Activated CD4-positive, alpha-beta T cell treated with anti-CD3 and anti-CD28 coated beads for 24 hours (primary cell): ENCODE results near the gene UBE3D.

Experiments used
- DNase-seq, 2 donors: peaks; one replicate each; pipeline ENCODE4 v3.0.0-alpha.2; 2020; ENCODE audit warnings: low read depth in 2 of 2

The UBE3D gene, protein sequence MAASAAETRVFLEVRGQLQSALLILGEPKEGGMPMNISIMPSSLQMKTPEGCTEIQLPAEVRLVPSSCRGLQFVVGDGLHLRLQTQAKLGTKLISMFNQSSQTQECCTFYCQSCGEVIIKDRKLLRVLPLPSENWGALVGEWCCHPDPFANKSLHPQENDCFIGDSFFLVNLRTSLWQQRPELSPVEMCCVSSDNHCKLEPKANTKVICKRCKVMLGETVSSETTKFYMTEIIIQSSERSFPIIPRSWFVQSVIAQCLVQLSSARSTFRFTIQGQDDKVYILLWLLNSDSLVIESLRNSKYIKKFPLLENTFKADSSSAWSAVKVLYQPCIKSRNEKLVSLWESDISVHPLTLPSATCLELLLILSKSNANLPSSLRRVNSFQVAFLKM

DNA sequence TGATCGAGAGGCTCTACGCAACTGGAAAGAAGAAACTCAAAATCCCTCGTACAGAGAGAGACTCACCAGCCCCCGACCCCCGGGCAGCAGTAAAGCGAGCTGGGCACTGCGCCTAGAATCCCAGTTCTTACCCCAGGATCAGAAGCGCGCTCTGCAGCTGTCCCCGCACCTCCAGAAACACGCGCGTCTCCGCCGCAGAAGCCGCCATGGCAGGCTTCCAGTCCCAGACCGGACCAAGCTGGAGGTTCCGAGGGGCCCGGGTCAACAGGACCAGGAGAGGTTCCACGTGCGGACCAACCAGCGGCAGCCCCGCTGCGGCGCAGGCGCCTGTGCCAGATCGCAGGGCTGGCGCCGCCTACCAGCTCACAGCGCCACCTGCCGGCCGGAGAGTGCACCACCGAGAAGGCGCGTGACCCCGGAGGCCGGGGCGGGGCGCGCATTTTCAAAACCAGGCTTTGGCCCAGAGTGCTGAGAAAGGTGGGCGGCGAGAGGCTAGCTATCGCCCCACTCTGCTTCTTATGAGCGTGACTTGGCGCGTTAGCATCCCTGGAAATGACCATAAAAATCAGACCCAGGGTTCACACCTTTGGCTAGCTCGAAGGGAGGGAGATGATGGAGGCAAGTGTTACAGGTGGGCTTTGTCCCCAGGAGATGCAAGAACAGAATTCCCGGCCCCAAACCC, at the start of gene UBE3D:
UBE3D (minus strand) TSS at position 331 of the 682 bp plus-strand sequence; CDS start at position 208, 123 bp downstream.
- DNase-seq, result peak; percentile 90 to 94

DNA sequence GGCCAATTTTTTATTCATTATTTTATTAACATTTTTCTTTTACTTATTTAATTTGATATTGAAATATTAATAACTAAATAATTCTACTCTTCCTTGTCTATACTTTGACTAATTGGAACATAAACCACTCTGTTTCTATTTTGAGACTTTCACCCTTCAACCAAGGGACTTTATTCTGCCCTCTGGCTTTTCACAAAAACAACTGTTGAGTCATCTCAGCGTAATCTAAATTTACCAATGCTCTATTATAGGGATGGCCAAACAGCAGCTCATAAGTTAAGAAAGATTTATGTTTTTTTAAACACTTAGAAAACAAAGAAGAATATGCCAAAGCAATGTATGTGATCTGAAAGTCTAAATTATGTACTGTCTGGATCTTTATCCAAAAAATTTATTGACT, 48.5 kb upstream of the UBE3D start:
- DNase-seq, result no peak

DNA sequence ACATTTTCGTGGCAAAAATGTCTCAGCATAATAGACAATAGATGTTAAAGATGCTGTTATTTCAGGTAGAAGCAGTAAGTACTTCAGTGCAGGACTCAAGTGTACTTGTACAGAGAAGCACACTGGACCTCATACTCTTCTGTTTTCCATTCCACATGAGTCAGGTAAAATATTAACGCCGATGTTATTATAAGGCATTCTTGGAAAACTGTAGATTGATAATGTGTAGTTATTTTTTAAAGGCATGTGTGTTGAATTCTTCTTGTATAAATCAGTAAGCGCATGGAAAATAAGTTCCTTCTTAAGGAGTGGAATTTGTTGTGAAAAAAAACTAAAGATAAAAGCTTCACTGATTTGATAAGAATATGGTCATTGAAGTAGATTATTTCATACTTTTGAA, 47.6 kb upstream of the UBE3D start:
- DNase-seq, result no peak

DNA sequence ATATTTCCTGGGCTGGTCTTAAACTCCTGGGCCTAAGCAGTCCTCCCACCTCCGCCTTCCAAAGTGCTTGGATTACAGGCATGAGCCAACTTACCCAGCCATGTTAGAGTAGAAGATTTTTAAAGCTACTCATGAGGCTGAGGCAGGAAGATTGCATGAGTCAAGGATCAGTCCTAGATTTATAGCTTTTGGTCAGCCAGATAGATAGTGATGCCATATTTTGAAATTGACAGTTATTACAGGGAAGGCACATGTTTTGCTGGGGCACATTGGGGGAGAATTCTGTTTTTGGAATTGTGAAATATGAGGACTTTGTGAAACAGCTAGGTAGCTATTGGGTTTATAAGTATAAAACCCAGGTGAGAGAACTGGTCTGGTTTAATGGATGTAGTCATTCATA, 42.7 kb upstream of the UBE3D start:
- no peak for DNase-seq

DNA sequence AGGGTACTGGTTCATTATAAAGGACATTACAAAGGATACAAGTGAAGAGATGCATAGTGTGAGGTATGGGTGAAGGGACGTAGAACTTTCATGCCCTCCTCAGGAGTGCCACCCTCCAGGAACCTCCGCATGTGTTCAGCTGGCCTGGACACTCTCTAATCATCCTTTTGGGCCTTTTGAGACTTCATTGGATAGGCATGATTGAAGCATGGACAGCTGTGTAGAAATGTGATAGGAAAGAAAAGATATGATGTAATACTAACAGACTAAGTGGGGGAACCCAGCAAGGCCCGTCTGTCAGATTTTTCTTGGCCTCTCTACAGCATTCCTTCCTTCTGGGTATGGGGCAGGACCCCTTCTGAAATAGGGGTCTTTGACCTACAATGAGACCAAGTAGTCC, 32.9 kb upstream of the UBE3D start:
- no peak for DNase-seq

DNA sequence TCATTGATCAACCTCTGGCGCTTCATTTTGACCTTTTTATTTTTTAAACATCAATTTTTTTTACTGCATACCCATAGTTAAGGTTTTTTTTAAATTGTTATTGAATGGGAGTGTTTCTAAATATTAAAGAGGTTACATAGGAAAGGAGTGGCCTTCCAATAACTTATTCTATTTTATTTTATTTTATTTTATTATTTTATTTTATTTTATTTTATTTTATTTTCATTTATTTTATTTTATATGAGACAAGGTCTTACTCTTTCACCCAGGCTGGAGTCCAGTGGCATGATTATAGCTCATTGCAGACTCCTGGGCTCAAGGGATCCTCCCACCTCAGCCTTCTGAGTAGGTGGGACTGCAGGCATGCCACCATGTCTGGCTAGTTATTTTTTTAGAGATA, 32.0 kb upstream of the UBE3D start:
- no peak for DNase-seq

DNA sequence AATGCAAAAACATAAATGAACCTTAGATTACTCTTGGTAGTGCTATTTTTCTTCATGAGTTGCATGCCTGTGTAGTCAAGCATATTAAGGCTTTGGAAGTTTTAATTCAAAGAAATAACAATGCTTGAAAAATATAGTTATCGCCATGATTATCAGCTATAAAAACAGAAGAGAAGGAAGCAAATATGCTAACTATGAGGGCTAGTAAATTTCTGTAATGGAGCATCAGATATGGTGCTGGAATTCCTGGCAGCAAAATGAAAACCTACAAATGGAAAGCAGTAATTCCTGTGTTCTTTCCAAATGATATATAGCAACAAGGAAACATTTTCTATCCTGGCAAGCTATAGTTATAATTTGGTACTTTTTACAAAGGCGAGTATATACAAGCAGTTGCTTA, 31.6 kb upstream of the UBE3D start:
- no peak for DNase-seq

DNA sequence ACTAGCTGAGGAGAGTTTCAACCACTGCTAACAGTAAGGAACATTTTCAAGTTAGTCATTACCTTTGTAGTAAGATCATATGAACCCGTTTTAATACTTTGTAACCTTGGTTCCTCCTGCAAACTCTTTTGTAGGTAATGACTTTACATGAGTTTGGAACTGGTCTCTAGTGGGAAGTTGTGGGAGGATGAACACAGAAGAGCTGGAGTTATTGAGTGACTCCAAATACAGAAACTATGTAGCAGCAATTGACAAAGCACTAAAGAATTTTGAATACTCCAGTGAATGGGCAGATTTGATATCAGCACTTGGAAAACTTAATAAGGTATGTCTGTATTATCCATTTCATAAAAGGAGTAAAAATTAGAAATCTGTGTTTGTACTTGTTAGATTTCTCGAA, 31.1 kb upstream of the UBE3D start:
- no peak for DNase-seq

DNA sequence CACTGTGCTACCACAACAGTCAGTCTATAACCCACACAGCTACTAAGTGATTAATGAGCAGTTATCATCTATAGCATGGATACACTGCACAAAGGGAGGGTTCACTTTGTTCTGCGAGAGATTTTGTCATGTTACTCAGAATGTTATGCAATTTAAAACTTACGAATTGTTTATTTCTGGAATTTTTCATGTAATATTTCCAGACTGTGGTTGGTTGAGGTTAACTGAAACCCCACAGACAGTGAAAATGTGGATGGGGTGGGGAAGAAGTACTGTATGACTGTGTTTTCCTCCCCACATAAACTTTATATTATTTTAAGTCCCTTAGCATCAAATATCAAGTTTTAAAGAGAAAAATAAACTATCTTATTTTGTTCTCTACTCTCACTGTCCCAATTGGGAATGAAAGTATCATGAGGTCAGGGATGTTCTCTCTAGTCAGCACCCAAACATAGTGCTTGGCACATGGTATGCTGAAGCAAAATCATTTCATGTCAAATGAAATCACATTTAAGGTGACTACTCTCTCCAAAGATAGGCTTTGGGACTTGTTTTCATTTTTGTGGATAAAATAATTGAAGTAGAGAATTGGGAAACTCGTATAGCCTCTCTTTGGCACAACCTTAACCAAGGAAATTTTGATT, 27.2 kb upstream of the UBE3D start:
- no peak for DNase-seq

DNA sequence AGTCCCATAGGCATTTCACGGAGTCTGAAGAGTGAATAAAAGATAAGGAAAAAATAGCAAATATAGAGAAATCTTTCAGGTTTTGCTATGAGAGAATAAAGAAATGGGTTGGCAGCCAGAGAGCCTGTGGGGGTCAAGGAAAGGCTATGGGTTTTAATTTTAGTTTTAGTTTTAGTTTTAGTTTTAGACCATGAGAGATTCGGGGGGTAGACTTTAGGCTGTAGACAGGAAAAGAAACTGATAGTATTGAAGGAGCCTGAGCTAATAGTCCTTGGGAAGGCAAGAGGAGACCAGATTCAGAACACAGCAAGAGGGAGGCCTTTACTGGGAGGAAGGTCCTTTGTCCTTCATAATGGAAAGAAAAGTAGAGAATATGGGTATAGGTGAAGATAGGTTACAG, 21.1 kb upstream of the UBE3D start:
- no peak for DNase-seq

DNA sequence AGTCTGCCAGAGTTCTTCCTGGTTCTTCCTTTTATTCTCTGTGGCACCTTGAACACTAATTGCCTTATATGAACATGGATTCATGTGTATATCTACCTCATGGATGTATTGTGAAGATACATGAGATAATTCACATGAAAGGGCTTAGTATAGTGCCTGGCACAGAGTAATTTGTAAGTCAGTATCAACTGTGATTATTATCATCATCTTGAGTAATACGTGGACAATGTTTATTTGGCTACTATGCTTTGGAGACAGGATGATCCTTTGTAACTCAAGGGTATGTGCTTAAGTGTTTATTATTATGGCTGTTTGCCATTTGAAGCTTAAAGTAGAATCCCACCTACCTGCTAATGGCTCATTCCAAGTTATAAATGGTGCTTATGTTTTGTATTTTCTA, 17.8 kb upstream of the UBE3D start:
- no peak for DNase-seq

DNA sequence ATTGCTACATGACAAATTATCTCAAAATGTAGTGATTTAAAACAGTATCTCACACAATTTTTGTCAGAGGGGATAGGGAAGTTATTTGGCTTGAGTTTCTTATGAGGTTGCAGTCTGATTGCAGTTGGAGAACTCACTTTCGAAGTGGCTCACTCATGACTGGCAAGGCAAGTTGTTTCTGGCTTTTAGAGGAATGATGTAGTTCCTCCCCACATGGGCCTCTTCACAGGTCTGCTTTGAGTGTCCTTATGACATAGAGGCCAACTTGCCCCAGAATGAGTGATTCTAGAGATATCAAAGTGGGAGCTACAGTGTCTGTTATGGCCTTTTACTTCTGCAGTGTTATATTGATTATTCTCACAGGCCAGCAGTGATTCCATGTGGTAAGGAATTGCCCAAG, 8.0 kb upstream of the UBE3D start:
- no peak for DNase-seq

DNA sequence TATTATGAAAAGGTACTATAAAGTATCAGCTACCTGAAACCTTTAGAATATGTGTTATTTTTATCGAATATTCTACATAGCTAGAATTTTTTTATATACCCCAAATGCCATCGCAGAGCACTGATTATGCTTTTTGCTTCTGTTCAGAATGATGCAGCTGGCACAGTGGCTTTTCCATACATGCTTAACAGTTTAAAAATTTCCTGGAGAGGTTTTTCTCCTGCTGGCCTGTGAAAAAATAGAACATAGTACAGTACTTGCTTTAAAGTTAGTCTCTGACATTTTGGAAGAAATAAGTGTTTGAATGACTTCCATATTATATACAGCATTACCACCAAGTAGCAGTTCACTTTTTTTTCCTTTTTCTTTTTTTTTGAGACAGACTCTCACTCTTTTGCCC, 7.1 kb upstream of the UBE3D start:
- no peak for DNase-seq

DNA sequence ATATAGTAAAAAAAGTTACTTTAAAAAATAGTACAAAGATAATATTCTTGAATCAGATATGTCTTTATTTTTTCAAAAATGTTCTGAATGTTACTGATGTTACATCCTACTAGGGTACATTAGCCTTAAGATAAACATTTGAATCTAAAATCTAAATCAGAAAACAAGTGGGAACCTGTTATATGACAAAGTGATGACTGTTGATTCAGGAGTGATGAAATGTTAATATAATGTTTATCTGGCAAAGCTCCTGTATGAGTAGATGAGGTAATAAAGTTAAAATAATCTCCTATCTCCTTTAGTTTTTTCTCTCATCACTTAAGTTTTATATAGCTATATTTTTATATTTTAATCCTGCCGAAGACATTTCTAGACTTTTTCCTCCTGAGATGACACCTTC, 6.1 kb upstream of the UBE3D start:
- no peak for DNase-seq

DNA sequence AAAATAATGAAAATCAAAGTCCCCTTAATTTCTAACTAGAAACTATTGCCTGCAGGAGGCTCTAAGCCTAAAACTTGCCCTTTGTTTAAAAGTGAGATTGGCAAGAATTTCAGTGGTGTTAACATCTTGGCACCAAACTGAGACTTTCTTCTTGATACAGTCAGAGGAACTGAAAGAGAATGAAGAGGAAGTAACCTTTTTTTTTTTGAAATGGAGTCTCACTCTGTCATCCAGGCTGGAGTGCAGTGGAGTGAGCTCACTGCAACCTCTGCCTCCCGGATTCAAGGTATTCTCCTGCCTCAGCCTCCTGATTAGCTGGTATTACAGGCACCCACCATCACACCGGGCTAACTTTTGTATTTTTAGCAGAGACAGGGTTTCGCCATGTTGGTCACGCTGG, 5.4 kb upstream of the UBE3D start:
- DNase-seq, result no peak

DNA sequence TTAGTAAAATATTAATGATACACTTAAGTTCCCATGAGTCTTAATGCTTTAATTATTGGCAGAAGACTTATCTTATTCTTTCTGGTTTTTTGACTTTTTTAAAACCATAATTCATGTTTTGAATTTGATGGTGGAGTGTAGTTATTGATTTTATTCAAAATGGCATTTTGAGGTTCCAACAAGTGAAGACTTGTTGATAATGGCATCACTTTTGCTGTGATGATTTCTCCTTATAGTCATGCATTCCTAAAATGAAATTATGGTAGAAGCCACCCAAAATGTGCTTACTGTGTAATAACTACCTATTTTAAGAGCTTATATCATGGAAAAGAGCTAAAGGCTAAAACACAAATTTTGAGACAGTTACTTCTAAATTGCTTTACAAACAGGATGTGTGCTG, 4.0 kb upstream of the UBE3D start:
- DNase-seq, result no peak

DNA sequence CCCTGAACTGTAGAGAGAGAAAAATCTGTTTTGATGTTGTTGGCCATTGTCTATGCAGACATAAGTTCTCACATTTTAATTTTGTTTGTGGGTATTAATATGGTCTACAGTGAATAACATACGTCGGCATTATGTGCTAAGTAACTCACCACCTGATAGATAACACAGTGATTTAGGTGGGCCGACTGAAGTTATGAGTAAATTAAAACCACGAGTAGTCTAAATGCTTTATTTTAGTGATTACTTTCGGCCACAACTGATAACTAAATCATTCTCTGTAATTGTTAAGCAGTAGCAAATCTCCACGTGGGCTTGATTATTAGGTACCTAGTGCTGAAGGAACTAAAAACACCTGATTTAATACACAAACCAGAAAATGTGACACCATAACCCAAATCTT, 3.0 kb upstream of the UBE3D start:
- no peak for DNase-seq

DNA sequence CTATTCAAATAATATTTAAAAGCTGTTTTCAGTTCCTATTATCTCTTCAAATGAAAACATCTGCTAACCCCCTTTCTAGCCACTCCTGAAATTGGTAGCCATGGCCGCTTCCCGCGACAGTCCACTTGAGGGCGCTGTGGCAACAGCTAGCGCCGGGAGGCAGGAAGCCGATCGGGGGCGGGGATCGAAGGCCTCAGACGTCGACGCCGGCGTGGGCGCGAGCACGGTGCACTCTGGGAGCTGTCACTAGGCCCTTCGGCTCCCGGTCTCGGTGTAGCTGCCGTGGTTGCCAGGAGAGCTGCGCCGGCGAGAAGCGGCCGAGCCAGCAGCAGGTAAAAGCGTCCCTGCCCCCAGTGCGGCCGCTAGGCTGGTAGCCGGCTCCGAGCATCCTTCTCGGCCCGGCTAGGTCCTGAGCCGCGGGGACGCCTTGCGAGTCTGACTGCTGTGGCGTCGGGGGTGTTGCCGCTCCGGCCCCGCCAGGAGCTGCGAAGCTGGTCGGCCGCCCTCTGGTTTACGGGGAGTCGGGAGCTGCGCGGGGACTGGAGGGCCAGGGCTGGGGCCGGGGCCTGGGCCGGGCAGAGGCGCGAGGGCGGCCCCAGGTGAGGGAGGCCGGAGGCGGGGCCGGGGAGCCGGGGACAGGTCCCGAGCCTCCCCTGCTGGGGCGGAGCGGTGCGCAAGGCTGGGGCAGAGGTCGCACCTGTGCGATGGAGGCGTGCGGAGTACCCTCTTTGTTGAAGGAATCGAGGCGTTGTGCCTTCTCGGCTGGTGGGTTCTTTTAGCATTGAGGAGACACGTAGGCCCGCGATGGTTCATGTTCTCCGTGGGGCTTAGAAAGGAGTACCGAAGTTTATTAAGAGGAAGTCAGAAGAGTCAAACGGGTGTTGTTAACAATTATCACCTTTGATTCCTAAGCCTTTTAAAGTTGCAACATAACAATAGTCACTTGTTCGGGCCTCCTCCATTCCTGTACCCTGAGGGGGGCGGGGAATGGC, 2.1 kb upstream of the UBE3D start, which contains the start of gene DOP1A:
DOP1A (plus strand) TSS at position 224 of the 992 bp plus-strand sequence. CDS start 29,307 bp downstream, outside the sequence.
- DNase-seq, result peak; percentile 97 to 98

DNA sequence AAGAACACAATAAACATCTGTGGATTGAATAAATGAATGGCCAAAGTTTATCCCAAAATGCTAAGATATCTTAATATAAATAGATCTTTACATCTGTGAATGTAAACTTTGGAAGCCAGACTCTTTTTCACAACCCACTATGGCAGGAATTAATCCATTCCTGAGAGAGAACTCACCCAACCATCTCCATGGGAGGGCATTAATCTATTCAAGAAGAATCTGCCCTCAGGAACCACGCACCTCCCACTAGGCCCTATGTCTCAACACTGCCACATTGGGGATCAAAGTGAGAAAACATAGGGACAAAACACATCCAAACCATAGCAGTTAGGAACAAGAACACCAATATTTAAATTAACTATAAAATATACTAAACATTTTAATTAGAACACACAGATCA, 3.4 kb downstream of the UBE3D start:
- DNase-seq, result no peak

DNA sequence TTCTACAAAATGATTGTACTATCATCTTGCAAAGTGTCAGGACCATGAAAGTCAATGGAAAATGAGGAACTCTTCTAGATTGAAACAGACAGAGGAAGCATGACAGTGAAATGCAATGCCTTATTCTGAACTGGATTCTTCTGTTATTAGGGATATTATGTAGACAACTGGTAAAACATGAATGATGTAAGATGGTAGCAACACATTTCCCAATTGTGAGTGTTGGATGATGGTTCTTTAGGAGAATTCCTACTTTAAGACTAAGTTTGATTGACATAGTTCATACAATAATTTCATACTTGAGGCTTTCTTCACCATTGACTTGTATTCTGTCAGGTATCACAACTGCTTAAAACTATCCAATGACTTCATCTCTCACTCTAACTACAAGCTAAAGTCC, 4.5 kb downstream of the UBE3D start:
- DNase-seq, result no peak

DNA sequence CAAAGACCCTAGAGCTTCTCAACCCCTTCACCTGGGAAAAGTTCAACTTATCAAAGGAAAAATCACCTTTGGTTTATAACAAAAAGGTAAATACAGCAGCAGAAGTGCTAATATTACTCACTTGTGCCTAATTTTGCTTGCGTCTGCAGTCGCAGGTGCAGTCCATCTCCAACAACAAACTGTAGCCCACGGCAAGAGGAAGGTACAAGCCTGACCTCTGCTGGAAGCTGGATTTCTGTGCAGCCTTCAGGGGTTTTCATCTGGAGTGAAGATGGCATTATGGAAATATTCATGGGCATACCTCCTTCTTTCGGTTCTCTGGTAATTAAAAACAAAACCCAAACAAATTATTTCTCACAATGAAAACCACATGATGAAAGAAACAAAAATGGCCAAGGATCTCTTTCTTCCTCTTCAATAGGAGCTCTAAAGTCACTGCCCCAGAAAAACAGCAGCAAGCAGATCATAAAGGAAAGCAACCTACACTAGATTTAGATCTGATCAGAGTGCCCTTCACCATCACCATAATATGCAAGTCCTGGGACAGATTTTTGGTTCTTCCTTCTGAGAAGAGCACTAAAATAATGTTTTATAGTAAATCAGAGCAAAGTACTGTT, 7.8 kb downstream of the UBE3D start:
- no peak for DNase-seq
